ENCODE measurements around the gene CDC42. TPM values are rescaled to one million over a fixed set of nuclear protein-coding genes. Genes with fewer than 3 reads are reported as not detected.
"Not testable (repeated sequence)": the region's sequence is repeated elsewhere in the genome, so short reads cannot be mapped to it uniquely, and the experiment has no call there.

Gene CDC42
- total and polyA plus RNA-seq, 10 donors: 108 to 254 (median 220) TPM

DNA sequence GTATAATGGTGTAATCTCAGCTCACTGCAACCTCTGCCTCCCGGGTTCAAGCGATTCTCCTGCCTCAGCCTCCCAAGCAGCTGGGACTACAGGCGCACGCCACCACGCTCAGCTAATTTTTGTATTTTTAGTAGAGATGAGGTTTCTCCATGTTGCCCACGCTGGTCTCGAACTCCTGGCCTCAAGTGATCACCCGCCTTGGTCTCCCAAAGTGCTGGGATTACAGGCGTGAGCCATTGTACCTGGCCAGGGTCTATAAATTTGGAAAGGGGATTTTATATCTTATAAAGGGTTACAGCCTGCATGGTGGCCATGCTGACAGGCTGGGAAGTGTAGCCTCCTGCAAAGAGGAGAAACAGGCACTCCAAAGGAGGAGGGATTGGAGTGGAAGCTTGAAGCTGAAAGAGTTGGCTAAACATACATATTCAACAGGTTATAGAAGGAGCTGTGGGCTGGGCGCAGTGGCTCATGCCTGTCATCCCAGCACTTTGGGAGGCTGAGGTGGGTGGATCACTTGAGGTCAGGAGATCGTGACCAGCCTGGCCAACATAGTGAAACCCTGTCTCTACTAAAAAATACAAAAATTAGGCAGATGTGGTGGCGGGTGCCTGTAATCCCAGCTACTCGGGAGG lies 37.8 kb upstream of the CDC42 start:
- H3K27me3 ChIP-seq (replicated peaks in 1 of 7); H3K9me3 ChIP-seq; H3K36me3 ChIP-seq; H3K27ac ChIP-seq; DNase-seq; H3K4me3 ChIP-seq; intact Hi-C loops (cut with DNase I; ENCODE audit: low total_unique reads): not testable (repeated sequence)
- 82 to 93% (median 88%) methylated on average over 13 of the region's 13 CpGs for WGBS, 5 donors
- H3K4me1 ChIP-seq: peaks cover 5 to 16% (median 14%) of the 10 kb centered on the region in 6 donors

DNA sequence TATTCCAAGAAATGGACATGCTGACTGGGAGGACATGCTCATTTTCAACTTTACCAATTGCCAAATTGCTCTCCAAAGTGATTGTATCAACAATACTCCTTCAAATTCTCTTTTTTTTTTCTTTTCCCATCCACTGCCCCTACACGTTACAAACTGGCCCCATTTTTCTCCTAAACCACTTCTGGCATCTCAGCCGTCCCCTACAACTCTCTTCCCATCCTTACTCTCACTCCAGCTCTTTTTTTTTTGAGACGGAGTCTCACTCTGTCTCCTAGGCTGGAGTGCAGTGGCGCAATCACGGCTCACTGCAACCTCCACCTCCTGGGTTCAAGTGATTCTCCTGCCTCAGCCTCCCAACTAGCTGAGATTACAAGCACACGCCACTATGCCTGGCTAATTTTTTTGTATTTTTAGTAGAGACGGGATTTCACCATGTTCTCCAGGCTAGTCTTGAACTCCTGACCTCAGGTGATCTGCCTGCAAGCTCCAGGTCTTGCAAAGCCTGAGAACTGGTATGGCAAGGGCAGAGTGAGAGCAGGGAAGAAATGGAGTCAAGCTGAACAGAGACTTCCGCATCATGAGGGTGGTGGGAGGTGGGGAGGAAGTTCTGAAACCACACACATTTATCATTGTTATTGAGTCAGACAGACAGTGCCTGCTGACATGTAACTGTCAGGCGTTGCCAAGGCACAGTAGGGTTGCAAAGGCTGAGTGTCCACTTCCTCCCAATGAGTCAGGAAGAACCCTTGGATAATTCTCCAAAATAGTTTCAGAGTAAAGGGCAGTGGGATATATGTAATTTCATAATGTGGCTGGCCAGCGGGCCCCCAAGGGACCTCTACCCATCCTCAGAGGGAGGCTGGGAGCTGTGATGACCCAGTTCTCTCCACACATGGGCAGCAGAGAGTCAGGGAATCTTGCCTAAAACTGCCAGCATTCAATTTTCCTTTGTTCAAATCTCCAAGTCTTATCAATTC lies 33.6 kb upstream of the CDC42 start:
- no peaks in the 10 kb centered on the region for H3K27me3 ChIP-seq (replicated peaks in 1 of 7)
- peak overlapping the region in 1 of 8 donors; percentile 50 for H3K4me3 ChIP-seq
- peaks cover 7 to 37% (median 28%) of the 10 kb centered on the region in 6 donors for H3K4me1 ChIP-seq
- H3K36me3 ChIP-seq: no peaks in the 10 kb centered on the region
- TF ChIP-seq, protein P1, sequence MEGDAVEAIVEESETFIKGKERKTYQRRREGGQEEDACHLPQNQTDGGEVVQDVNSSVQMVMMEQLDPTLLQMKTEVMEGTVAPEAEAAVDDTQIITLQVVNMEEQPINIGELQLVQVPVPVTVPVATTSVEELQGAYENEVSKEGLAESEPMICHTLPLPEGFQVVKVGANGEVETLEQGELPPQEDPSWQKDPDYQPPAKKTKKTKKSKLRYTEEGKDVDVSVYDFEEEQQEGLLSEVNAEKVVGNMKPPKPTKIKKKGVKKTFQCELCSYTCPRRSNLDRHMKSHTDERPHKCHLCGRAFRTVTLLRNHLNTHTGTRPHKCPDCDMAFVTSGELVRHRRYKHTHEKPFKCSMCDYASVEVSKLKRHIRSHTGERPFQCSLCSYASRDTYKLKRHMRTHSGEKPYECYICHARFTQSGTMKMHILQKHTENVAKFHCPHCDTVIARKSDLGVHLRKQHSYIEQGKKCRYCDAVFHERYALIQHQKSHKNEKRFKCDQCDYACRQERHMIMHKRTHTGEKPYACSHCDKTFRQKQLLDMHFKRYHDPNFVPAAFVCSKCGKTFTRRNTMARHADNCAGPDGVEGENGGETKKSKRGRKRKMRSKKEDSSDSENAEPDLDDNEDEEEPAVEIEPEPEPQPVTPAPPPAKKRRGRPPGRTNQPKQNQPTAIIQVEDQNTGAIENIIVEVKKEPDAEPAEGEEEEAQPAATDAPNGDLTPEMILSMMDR (IDR thresholded peaks at IDR 0.05 in 8 of 11, conservative IDR thresholded peaks at IDR 0.05 in 3 of 11): peak in 7 of 11 experiments; percentile 9 to 34 (median 24)
- no peak for TF ChIP-seq POLR2A (IDR thresholded peaks at IDR 0.05)
- TF ChIP-seq POLR2AphosphoS5 (IDR thresholded peaks at IDR 0.05): peak in 1 of 3 donors; percentile 89
- 32 to 42% (median 38%) methylated on average over 10 of the region's 10 CpGs for WGBS, 5 donors
- intact Hi-C loops (cut with DNase I; ENCODE audit: low total_unique reads): no loop called here
- peak overlapping the region; percentile 6 to 92 (median 79) for H3K27ac ChIP-seq
- no peaks in the 10 kb centered on the region for H3K9me3 ChIP-seq
- DNase-seq: peak; percentile 85

DNA sequence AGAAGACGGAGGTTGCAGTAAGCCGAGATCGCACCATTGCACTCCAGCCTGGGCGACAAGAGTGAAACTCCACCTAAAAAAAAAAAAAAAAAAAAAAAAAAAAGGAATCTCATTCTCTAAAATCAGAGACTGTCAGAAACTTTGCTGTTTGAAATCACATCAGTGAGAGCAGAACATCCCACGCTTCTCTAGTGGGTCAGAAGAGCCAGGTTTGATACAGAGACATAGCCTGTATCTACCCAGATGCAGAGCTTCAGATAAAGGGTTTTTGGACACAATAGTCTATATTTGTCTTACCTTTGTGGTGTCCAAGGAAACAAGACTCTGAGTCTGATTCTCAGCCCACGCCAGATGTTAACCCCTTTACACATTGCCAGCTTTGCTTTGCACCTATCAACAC lies 31.4 kb upstream of the CDC42 start:
- no peak overlapping the region for H3K4me3 ChIP-seq
- H3K4me1 ChIP-seq: peaks cover 7 to 53% (median 39%) of the 10 kb centered on the region in 6 donors
- TF ChIP-seq POLR2AphosphoS5 (IDR thresholded peaks at IDR 0.05) (no peak), POLR2A (IDR thresholded peaks at IDR 0.05) (no peak)
- TF ChIP-seq, protein P1 (IDR thresholded peaks at IDR 0.05 in 8 of 11, conservative IDR thresholded peaks at IDR 0.05 in 3 of 11): no peak
- H3K27ac ChIP-seq: no peak overlapping the region
- no peaks in the 10 kb centered on the region for H3K9me3 ChIP-seq
- no peak for DNase-seq
- H3K27me3 ChIP-seq (replicated peaks in 1 of 7): no peaks in the 10 kb centered on the region
- intact Hi-C loops (cut with DNase I; ENCODE audit: low total_unique reads): no loop called here
- WGBS, 5 donors: 91 to 99% (median 93%) methylated on average over 6 of the region's 6 CpGs
- H3K36me3 ChIP-seq: no peaks in the 10 kb centered on the region

DNA sequence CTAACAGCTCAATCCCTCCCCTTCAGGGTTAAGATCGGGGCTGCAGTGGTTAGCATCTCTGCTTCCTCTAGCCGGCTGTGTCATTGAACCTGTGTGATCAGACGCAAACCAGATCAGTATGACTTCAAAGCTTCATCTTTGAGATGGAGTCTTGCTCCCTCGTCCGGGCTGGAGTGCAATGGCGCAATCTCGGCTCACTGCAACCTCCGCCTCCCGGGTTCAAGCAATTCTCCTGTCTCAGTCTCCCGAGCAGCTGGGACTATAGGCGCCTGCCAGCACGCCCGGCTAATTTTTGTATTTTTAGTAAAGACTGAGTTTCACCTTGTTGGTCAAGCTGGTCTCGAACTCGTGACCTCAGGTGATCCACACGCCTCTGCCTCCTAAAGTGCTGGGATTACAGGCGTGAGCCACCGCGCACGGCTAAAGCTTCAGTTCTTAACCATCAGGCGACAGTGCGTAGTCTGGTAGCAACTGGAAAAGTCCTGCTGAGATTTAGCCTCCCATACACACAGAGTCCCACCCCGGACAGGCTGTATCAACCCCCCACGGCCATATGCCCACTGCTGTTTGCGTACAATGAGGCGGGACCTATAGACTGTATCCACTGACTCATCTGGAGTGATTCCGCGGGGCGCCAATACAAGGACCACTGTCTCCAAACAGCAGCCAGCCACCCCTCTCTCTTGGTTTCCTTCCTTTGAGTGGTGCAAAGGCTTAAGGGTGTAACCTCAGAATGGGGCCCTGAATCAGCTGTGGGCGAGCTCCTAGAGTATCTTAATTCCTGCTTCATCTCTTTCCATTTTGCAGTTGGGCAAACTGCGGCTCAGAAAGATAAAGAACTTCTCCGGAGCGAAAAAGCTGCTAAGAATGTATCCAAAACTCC lies 27.8 kb upstream of the CDC42 start:
- Histone ChIP-seq H3K36me3 (no peaks in the 10 kb centered on the region), H3K4me3 (peak overlapping the region; percentile 66 to 95 (median 84)), H3K9me3 (no peaks in the 10 kb centered on the region), H3K27ac (peak overlapping the region; percentile 97 to 100 (median 99)), H3K4me1 (peaks cover 0 to 54% (median 31%) of the 10 kb centered on the region in 6 donors), H3K27me3 (replicated peaks in 1 of 7) (no peaks in the 10 kb centered on the region)
- DNase-seq: peak; percentile 89
- intact Hi-C loops (cut with DNase I; ENCODE audit: low total_unique reads): no loop called here
- no peak for TF ChIP-seq POLR2AphosphoS5 (IDR thresholded peaks at IDR 0.05)
- TF ChIP-seq, protein P1 (IDR thresholded peaks at IDR 0.05 in 8 of 11, conservative IDR thresholded peaks at IDR 0.05 in 3 of 11): peak in 4 of 11 experiments; percentile 13 to 20 (median 18)
- TF ChIP-seq POLR2A (IDR thresholded peaks at IDR 0.05): peak in 1 of 3 donors; percentile 8
- WGBS, 5 donors: 1 to 3% (median 1%) methylated on average over 29 to 33 of the region's 33 CpGs

Measured in spleen (tissue), 11 donors.